ENCODE data around the gene NACC1. TPM values are rescaled to one million over a fixed set of nuclear protein-coding genes. Genes with fewer than 3 reads are reported as not detected.

Gene NACC1
- total and polyA plus RNA-seq, 2 of the 13 experiments (the other 11 are each of a cell fraction or from before 2014, with no cell fraction given), result 31.8 to 42.3 TPM

GRCh38 chr19:13164343-13165161 lies 46.5 kb downstream of the NACC1 start (continued):
- peak; percentile 44; the same call in 1 of the 2 replicates for TF ChIP-seq TFDP2 (CRISPR knock-in tag; IDR thresholded peaks at IDR 0.05)
- TF ChIP-seq, protein P1, sequence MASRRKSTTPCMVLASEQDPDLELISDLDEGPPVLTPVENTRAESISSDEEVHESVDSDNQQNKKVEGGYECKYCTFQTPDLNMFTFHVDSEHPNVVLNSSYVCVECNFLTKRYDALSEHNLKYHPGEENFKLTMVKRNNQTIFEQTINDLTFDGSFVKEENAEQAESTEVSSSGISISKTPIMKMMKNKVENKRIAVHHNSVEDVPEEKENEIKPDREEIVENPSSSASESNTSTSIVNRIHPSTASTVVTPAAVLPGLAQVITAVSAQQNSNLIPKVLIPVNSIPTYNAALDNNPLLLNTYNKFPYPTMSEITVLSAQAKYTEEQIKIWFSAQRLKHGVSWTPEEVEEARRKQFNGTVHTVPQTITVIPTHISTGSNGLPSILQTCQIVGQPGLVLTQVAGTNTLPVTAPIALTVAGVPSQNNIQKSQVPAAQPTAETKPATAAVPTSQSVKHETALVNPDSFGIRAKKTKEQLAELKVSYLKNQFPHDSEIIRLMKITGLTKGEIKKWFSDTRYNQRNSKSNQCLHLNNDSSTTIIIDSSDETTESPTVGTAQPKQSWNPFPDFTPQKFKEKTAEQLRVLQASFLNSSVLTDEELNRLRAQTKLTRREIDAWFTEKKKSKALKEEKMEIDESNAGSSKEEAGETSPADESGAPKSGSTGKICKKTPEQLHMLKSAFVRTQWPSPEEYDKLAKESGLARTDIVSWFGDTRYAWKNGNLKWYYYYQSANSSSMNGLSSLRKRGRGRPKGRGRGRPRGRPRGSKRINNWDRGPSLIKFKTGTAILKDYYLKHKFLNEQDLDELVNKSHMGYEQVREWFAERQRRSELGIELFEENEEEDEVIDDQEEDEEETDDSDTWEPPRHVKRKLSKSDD (CRISPR knock-in tag; IDR thresholded peaks at IDR 0.05; ENCODE audit: low read depth), result peak; percentile 71; the same call in 1 of the 2 replicates
- TF ChIP-seq STAT5B (CRISPR knock-in tag; IDR thresholded peaks at IDR 0.05), result no peak; the same call in 1 of the 2 replicates
- TF ChIP-seq CENPBD1 (CRISPR knock-in tag; IDR thresholded peaks at IDR 0.05; ENCODE audit: borderline replicate concordance, low read depth), result no peak
- no peak for TF ChIP-seq CCAR2 (optimal IDR thresholded peaks at IDR 0.05; ENCODE audit: low read depth, low read length)
- no peak for TF ChIP-seq THYN1 (CRISPR knock-in tag; IDR thresholded peaks at IDR 0.05; ENCODE audit: borderline replicate concordance, low read depth)
- TF ChIP-seq CBX2 (IDR thresholded peaks at IDR 0.05; ENCODE audit: low read depth, low read length), result no peak
- no peak for TF ChIP-seq CBX2 (CRISPR knock-in tag; IDR thresholded peaks at IDR 0.05; ENCODE audit: low read depth)
- no peak for TF ChIP-seq ZNF703 (CRISPR knock-in tag; IDR thresholded peaks at IDR 0.05; ENCODE audit: borderline replicate concordance)
- TF ChIP-seq ARNT (IDR thresholded peaks at IDR 0.05), result no peak
- TF ChIP-seq TAF15 (IDR thresholded peaks at IDR 0.05; ENCODE audit: low read depth, low read length, poor library complexity, severe bottlenecking), result peak; percentile 45
- peak; percentile 60; the same call in 1 of the 2 replicates for TF ChIP-seq NFIC (IDR thresholded peaks at IDR 0.05; ENCODE audit: low read length)
- TF ChIP-seq ATAD3A (CRISPR knock-in tag; IDR thresholded peaks at IDR 0.05), result no peak
- TF ChIP-seq, protein P2, sequence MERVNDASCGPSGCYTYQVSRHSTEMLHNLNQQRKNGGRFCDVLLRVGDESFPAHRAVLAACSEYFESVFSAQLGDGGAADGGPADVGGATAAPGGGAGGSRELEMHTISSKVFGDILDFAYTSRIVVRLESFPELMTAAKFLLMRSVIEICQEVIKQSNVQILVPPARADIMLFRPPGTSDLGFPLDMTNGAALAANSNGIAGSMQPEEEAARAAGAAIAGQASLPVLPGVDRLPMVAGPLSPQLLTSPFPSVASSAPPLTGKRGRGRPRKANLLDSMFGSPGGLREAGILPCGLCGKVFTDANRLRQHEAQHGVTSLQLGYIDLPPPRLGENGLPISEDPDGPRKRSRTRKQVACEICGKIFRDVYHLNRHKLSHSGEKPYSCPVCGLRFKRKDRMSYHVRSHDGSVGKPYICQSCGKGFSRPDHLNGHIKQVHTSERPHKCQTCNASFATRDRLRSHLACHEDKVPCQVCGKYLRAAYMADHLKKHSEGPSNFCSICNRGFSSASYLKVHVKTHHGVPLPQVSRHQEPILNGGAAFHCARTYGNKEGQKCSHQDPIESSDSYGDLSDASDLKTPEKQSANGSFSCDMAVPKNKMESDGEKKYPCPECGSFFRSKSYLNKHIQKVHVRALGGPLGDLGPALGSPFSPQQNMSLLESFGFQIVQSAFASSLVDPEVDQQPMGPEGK (CRISPR knock-in tag; IDR thresholded peaks at IDR 0.05), result peak; percentile 92
- TF ChIP-seq ZNF225 (CRISPR knock-in tag; IDR thresholded peaks at IDR 0.05), result no peak
- TF ChIP-seq BCLAF1 (IDR thresholded peaks at IDR 0.05), result no peak
- TF ChIP-seq ZNF564 (CRISPR knock-in tag; IDR thresholded peaks at IDR 0.05), result peak; percentile 63; the same call in 1 of the 2 replicates
- TF ChIP-seq ZNF761 (CRISPR knock-in tag; conservative IDR thresholded peaks at IDR 0.05), result no peak
- no peak for TF ChIP-seq CEBPB (IDR thresholded peaks at IDR 0.05; ENCODE audit: borderline replicate concordance, low read depth, low read length)
- TF ChIP-seq NRL (CRISPR knock-in tag; IDR thresholded peaks at IDR 0.05; ENCODE audit: borderline replicate concordance), result peak; percentile 65; the same call in 1 of the 2 replicates

Measured in HepG2 (cell line).